Measurements from ENCODE around the gene POLN. TPM values are rescaled to one million over a fixed set of nuclear protein-coding genes. Genes with fewer than 3 reads are reported as not detected.

The POLN gene
- polyA plus RNA-seq, 1 experiment = 1.5 TPM

GRCh38 chr4:2069986-2070385, 171.9 kb downstream of the POLN start:
- POLR2A ChIA-PET = no interaction called here
- DNase-seq (ENCODE audit: low read depth) = no peak
- TF ChIP-seq CTCF (IDR thresholded peaks at IDR 0.05; ENCODE audit: insufficient read depth, low read depth, low read length) = no peak
- CTCF ChIA-PET = no interaction called here
- Histone ChIP-seq H3K36me3 (ENCODE audit: control insufficient read depth, insufficient read depth, low read length) (no peaks in the 10 kb centered on the region), H3K27me3 (ENCODE audit: control insufficient read depth, insufficient read depth, low read length) (no peaks in the 10 kb centered on the region), H3K4me3 (ENCODE audit: low read depth, low read length) (no peak overlapping the region)

GRCh38 chr4:2069161-2069971, 172.6 kb downstream of the POLN start:
- TF ChIP-seq CTCF (IDR thresholded peaks at IDR 0.05; ENCODE audit: insufficient read depth, low read depth, low read length) = no peak
- Histone ChIP-seq H3K36me3 (ENCODE audit: control insufficient read depth, insufficient read depth, low read length) (no peaks in the 10 kb centered on the region), H3K4me3 (ENCODE audit: low read depth, low read length) (no peak overlapping the region), H3K27me3 (ENCODE audit: control insufficient read depth, insufficient read depth, low read length) (no peaks in the 10 kb centered on the region)
- no peak for DNase-seq (ENCODE audit: low read depth)
- POLR2A ChIA-PET = no interaction called here
- CTCF ChIA-PET = no interaction called here

- H3K27me3 ChIP-seq (ENCODE audit: control insufficient read depth, insufficient read depth, low read length) = no peaks in the 10 kb centered on the region
- H3K36me3 ChIP-seq (ENCODE audit: control insufficient read depth, insufficient read depth, low read length) = no peaks in the 10 kb centered on the region
- H3K4me3 ChIP-seq (ENCODE audit: low read depth, low read length) = no peak overlapping the region
- CTCF ChIA-PET = no interaction called here
- no peak for TF ChIP-seq CTCF (IDR thresholded peaks at IDR 0.05; ENCODE audit: insufficient read depth, low read depth, low read length)
- no peak for DNase-seq (ENCODE audit: low read depth)
- POLR2A ChIA-PET = no interaction called here
Measured at GRCh38 chr4:2068566-2068965, 173.4 kb downstream of the POLN start.

GRCh38 chr4:2068198-2068470, 173.8 kb downstream of the POLN start:
- ChIA-PET POLR2A (no interaction called here), CTCF (no interaction called here)
- Histone ChIP-seq H3K27me3 (ENCODE audit: control insufficient read depth, insufficient read depth, low read length) (no peaks in the 10 kb centered on the region), H3K4me3 (ENCODE audit: low read depth, low read length) (no peak overlapping the region), H3K36me3 (ENCODE audit: control insufficient read depth, insufficient read depth, low read length) (no peaks in the 10 kb centered on the region)
- no peak for DNase-seq (ENCODE audit: low read depth)
- TF ChIP-seq CTCF (IDR thresholded peaks at IDR 0.05; ENCODE audit: insufficient read depth, low read depth, low read length) = no peak

- TF ChIP-seq CTCF (IDR thresholded peaks at IDR 0.05; ENCODE audit: insufficient read depth, low read depth, low read length) = no peak
- H3K27me3 ChIP-seq (ENCODE audit: control insufficient read depth, insufficient read depth, low read length) = no peaks in the 10 kb centered on the region
- DNase-seq (ENCODE audit: low read depth) = no peak
- no peak overlapping the region for H3K4me3 ChIP-seq (ENCODE audit: low read depth, low read length)
- ChIA-PET CTCF (no interaction called here), POLR2A (no interaction called here)
- no peaks in the 10 kb centered on the region for H3K36me3 ChIP-seq (ENCODE audit: control insufficient read depth, insufficient read depth, low read length)
Measured at GRCh38 chr4:2067446-2068197, 174.3 kb downstream of the POLN start.

Data from BJ (cell line).